CD14-positive monocyte (primary cell): ENCODE data around the gene TPRN. TPM values are rescaled to one million over a fixed set of nuclear protein-coding genes. Genes with fewer than 3 reads are reported as not detected.

ENCODE experiments used
- DNase-seq, 3 donors: peaks; one replicate each; pipeline ENCODE4 v3.0.0-alpha.2; 2011 to 2022
- H2AFZ ChIP-seq: 2 replicates; pipeline ENCODE4 v1.6.0; 2012; ENCODE audit warnings: mild to moderate bottlenecking, low read depth, low read length, inconsistent platforms; ENCODE audit not compliant: insufficient read depth, poor library complexity, severe bottlenecking
- H3K27ac ChIP-seq, 2 donors: 1 replicate in 1 of 2; 2 replicates in 1 of 2; pipeline ENCODE4 v1.5.1; 2012 to 2013; ENCODE audit warnings: low read length in 2 of 2, control low read depth in 1 of 2, inconsistent platforms in 1 of 2, low read depth in 1 of 2, mild to moderate bottlenecking in 1 of 2
- H3K27me3 ChIP-seq, 2 donors: one replicate each; pipeline versions ENCODE4 v1.6.0 to v1.6.1; 2011 to 2013; ENCODE audit warnings: low read length in 2 of 2; ENCODE audit not compliant: control insufficient read depth in 2 of 2, insufficient read depth in 2 of 2
- H3K36me3 ChIP-seq, 2 donors: replicated peaks in 1 of 2; 1 replicate in 1 of 2; 2 replicates in 1 of 2; pipeline versions ENCODE4 v1.5.1 to v1.6.1; 2012 to 2013; ENCODE audit warnings: low read length in 2 of 2, control low read depth in 1 of 2, inconsistent platforms in 1 of 2, mild to moderate bottlenecking in 1 of 2; ENCODE audit not compliant: insufficient read depth in 2 of 2, control insufficient read depth in 1 of 2
- H3K4me1 ChIP-seq, 2 donors: 1 replicate in 1 of 2; 2 replicates in 1 of 2; pipeline versions ENCODE4 v1.5.1 to v1.6.1; 2012 to 2013; ENCODE audit warnings: low read length in 2 of 2, control low read depth in 1 of 2, inconsistent platforms in 1 of 2, mild to moderate bottlenecking in 1 of 2, moderate library complexity in 1 of 2; ENCODE audit not compliant: insufficient read depth in 2 of 2, control insufficient read depth in 1 of 2
- H3K4me2 ChIP-seq: replicated peaks from 2 replicates; pipeline ENCODE3; 2012; ENCODE audit warnings: low read length, moderate library complexity, mild to moderate bottlenecking; ENCODE audit not compliant: poor library complexity, severe bottlenecking; ENCODE audit errors: extremely low read depth
- H3K4me3 ChIP-seq, 3 experiments: fragments of 200-600 bp in 1 of 3; sonication (generic) in 1 of 3; replicated peaks in 1 of 3; 1 replicate in 2 of 3; 2 replicates in 1 of 3; pipeline ENCODE4 v1.5.1; 2011 to 2013; ENCODE audit warnings: low read length in 3 of 3, mild to moderate bottlenecking in 3 of 3, control low read depth in 2 of 3, low read depth in 2 of 3, inconsistent platforms in 1 of 3, moderate library complexity in 1 of 3
- H3K79me2 ChIP-seq: 2 replicates; pipeline ENCODE4 v1.6.0; 2012; ENCODE audit warnings: mild to moderate bottlenecking, control low read depth, inconsistent platforms, low read length, moderate library complexity; ENCODE audit not compliant: insufficient read depth
- H3K9ac ChIP-seq: 2 replicates; pipeline ENCODE4 v1.6.0; 2017; ENCODE audit warnings: low read length, mild to moderate bottlenecking; ENCODE audit not compliant: insufficient read depth, poor library complexity, severe bottlenecking
- H3K9me3 ChIP-seq, 2 donors: replicated peaks in 1 of 2; 1 replicate in 1 of 2; 2 replicates in 1 of 2; pipeline versions ENCODE4 v1.5.1 to v1.6.1; 2012 to 2013; ENCODE audit warnings: low read length in 2 of 2, control low read depth in 1 of 2; ENCODE audit not compliant: control insufficient read depth in 1 of 2, insufficient read depth in 1 of 2
- H4K20me1 ChIP-seq: 2 replicates; pipeline ENCODE4 v1.6.0; 2012; ENCODE audit warnings: mild to moderate bottlenecking, low read length, control low read depth, moderate library complexity; ENCODE audit not compliant: insufficient read depth
- H3K27ac Mint-ChIP-seq, 7 donors: one replicate each; pipeline ENCODE4 v1.8.0; 2020; ENCODE audit warnings: mild to moderate bottlenecking in 7 of 7, mixed read lengths in 7 of 7, moderate library complexity in 6 of 7, inconsistent platforms in 2 of 7
- H3K27me3 Mint-ChIP-seq, 3 donors: one replicate each; pipeline ENCODE4 v1.8.0; 2021 to 2022; ENCODE audit warnings: low read depth in 3 of 3, mild to moderate bottlenecking in 3 of 3, mixed read lengths in 3 of 3, moderate library complexity in 3 of 3, inconsistent platforms in 1 of 3
- H3K36me3 Mint-ChIP-seq, 2 donors: one replicate each; pipeline ENCODE4 v1.8.0; 2020; ENCODE audit warnings: mixed read lengths in 2 of 2, inconsistent platforms in 1 of 2, mild to moderate bottlenecking in 1 of 2
- H3K4me1 Mint-ChIP-seq: one replicate; pipeline ENCODE4 v1.8.0; 2020; ENCODE audit warnings: mild to moderate bottlenecking, mixed read lengths
- H3K4me3 Mint-ChIP-seq, 2 donors: one replicate each; pipeline ENCODE4 v1.8.0; 2020; ENCODE audit warnings: mild to moderate bottlenecking in 2 of 2, mixed read lengths in 2 of 2, moderate library complexity in 1 of 2
- H3K9me3 Mint-ChIP-seq, 7 donors: one replicate each; pipeline ENCODE4 v1.8.0; 2020 to 2022; ENCODE audit warnings: mixed read lengths in 7 of 7, mild to moderate bottlenecking in 6 of 7, moderate library complexity in 6 of 7, inconsistent platforms in 2 of 7
- WGBS: methylation state at CpG from one replicate; pipeline ENCODE4 v1.1.5; 2013; ENCODE audit warnings: missing lambda C conversion rate; ENCODE audit not compliant: insufficient coverage; 5-methylcytosine and 5-hydroxymethylcytosine counted together
- intact Hi-C, 2 donors: fragments of 100-400 bp; cut with micrococcal nuclease; formaldehyde crosslinking; loops; one replicate each; pipeline versions ENCODE4 v1.15.0 to v1.15.1; 2023
- polyA plus RNA-seq, 3 donors: library from polyadenylated mRNA; depleted of rRNA in 1 of 3; unstranded in 2 of 3; stranded (reverse) in 1 of 3; fragments of 300-500 nt in 2 of 3; fragments of >200 nt in 1 of 3; fragmentation: Illumina TruSeq in 2 of 3; gene quantifications; 1 replicate in 2 of 3; 2 replicates in 1 of 3; pipeline ENCODE4 v1.2.3, GENCODE V29; 2012 to 2021
- TF ChIP-seq, protein P1 (sequence below): fragments of 200-600 bp; IDR thresholded peaks from one replicate; pipeline ENCODE4 v1.8.0; 2022; ENCODE audit warnings: antibody characterized with exemption, mild to moderate bottlenecking

TPRN gene
- polyA plus RNA-seq, 3 donors: 0.30 to 4.6 (median 0.46) TPM

DNA sequence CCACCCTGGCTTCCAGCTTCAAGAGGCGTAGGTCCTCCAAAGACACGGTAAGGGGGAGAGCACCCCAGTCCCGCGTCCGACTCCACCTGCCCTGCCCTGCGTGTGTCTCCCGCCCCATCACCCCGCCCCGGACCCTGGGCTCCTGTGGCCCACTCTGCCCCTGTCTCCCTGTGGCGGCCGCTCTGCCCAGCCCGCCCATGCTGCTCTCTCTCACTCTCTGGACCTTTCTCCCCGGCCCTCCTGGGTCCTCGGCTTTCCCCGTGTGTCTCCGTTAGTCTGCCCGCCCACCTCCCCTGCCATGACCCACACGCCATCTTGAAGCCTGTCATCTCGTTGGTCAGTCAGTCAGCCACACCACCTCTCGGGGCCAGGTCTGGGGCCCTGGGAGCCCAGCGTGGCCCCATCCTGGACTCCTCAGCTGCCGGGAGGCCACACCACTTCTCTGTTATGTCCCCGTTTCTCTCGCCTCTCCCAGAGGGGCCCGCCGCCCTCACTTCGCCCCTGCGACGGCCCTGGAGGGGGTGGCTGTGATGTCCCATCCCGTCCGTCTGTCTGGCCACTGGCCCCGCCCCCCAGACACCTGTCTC is 35.2 kb downstream of the TPRN start:
- Histone ChIP-seq H3K79me2 (no peaks in the 10 kb centered on the region), H3K4me3 (no peak overlapping the region), H3K4me1 (peaks cover 3 to 16% of the 10 kb centered on the region in 2 donors), H3K4me2 (no peak overlapping the region), H3K9ac (no peak overlapping the region), H2AFZ (no peak overlapping the region), H3K27ac (no peak overlapping the region), H3K9me3 (peaks cover 0 to 12% of the 10 kb centered on the region in 2 donors), H4K20me1 (no peaks in the 10 kb centered on the region), H3K27me3 (peaks cover 8 to 75% of the 10 kb centered on the region in 2 donors), H3K36me3 (no peaks in the 10 kb centered on the region)
- intact Hi-C loops: no loop called here
- H3K27me3 Mint-ChIP-seq: peaks cover 56 to 94% (median 79%) of the 10 kb centered on the region in 3 donors
- DNase-seq: no peak
- no peak overlapping the region for H3K27ac Mint-ChIP-seq
- peak overlapping the region in 1 of 2 donors; percentile 20 for H3K4me3 Mint-ChIP-seq
- TF ChIP-seq, protein P1, sequence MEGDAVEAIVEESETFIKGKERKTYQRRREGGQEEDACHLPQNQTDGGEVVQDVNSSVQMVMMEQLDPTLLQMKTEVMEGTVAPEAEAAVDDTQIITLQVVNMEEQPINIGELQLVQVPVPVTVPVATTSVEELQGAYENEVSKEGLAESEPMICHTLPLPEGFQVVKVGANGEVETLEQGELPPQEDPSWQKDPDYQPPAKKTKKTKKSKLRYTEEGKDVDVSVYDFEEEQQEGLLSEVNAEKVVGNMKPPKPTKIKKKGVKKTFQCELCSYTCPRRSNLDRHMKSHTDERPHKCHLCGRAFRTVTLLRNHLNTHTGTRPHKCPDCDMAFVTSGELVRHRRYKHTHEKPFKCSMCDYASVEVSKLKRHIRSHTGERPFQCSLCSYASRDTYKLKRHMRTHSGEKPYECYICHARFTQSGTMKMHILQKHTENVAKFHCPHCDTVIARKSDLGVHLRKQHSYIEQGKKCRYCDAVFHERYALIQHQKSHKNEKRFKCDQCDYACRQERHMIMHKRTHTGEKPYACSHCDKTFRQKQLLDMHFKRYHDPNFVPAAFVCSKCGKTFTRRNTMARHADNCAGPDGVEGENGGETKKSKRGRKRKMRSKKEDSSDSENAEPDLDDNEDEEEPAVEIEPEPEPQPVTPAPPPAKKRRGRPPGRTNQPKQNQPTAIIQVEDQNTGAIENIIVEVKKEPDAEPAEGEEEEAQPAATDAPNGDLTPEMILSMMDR: no peak
- H3K4me1 Mint-ChIP-seq: peaks cover 6% of the 10 kb centered on the region
- WGBS: 93% methylated on average over 31 of the region's 32 CpGs
- peaks cover 0 to 13% (median 4%) of the 10 kb centered on the region in 7 donors for H3K9me3 Mint-ChIP-seq
- H3K36me3 Mint-ChIP-seq: no peaks in the 10 kb centered on the region

DNA sequence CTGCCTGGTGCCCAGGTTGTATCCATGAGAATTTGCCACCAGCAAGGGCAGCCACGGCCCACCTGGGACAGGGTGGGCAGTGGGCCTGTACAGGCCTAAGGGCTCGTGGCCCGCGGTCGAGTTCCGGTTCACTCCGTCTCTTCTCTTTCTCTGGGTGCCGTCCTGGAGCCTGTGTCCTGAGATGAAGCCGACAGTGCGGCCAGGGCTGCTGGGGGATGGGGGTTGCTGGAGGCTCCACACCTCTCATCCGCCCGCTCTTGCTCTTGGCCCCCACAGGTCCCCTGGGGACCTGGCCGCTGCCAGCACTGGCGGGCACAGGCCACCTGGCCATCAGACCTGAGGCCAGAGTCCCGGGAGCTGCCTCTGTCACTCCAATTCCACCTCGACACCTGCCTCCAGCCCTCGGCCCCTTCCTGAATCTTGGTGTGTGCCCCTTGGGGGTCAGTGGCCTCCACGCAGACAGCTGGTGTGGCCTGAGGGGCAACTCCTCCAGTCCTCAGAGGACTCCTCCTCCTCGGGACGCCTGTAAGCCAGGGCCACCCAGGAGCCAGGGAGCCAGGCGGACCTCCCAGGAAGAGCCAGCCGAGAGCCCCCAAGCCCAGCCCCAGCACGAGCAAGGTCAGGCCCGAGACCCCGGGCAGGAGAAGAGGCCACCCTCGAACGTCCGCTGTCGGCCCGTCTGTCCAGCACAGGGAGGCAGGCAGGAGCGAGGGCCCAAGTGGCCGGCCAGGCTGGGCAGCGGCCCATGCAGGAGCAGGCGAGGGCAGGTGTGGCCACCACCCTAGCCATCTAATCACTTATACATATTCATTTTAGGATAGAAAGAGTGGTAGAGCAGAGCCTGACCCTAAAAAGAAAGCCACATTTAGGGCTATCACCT is 35.9 kb downstream of the TPRN start:
- Histone ChIP-seq H3K4me3 (no peak overlapping the region), H2AFZ (no peak overlapping the region), H3K27me3 (peaks cover 8 to 76% of the 10 kb centered on the region in 2 donors), H3K36me3 (no peaks in the 10 kb centered on the region), H4K20me1 (no peaks in the 10 kb centered on the region), H3K79me2 (no peaks in the 10 kb centered on the region), H3K9me3 (peaks cover 0 to 12% of the 10 kb centered on the region in 2 donors), H3K9ac (no peak overlapping the region), H3K4me1 (peaks cover 3 to 16% of the 10 kb centered on the region in 2 donors), H3K27ac (no peak overlapping the region), H3K4me2 (no peak overlapping the region)
- Mint-ChIP-seq H3K4me1 (peaks cover 6% of the 10 kb centered on the region), H3K27ac (no peak overlapping the region), H3K9me3 (peaks cover 0 to 14% (median 5%) of the 10 kb centered on the region in 7 donors), H3K36me3 (no peaks in the 10 kb centered on the region), H3K27me3 (peaks cover 59 to 95% (median 81%) of the 10 kb centered on the region in 3 donors), H3K4me3 (peak overlapping the region in 1 of 2 donors; percentile 58)
- 95% methylated on average over 23 of the region's 34 CpGs for WGBS
- DNase-seq: no peak
- intact Hi-C loops: no loop called here
- TF ChIP-seq, protein P1: no peak
